Measurements from ENCODE around the gene TCERG1L. TPM values are rescaled to one million over a fixed set of nuclear protein-coding genes. Genes with fewer than 3 reads are reported as not detected.
"Not testable (repeated sequence)": the region's sequence is repeated elsewhere in the genome, so short reads cannot be mapped to it uniquely, and the experiment has no call there.

TCERG1L gene
- total RNA-seq, 2 donors from 2014 or later, result not detected

- intact Hi-C loops (cut with DNase I), result no loop called here
- no peak for DNase-seq
- no peak for ATAC-seq
Measured at GRCh38 chr10:131178521-131179331, 132.8 kb downstream of the TCERG1L start.

DNA sequence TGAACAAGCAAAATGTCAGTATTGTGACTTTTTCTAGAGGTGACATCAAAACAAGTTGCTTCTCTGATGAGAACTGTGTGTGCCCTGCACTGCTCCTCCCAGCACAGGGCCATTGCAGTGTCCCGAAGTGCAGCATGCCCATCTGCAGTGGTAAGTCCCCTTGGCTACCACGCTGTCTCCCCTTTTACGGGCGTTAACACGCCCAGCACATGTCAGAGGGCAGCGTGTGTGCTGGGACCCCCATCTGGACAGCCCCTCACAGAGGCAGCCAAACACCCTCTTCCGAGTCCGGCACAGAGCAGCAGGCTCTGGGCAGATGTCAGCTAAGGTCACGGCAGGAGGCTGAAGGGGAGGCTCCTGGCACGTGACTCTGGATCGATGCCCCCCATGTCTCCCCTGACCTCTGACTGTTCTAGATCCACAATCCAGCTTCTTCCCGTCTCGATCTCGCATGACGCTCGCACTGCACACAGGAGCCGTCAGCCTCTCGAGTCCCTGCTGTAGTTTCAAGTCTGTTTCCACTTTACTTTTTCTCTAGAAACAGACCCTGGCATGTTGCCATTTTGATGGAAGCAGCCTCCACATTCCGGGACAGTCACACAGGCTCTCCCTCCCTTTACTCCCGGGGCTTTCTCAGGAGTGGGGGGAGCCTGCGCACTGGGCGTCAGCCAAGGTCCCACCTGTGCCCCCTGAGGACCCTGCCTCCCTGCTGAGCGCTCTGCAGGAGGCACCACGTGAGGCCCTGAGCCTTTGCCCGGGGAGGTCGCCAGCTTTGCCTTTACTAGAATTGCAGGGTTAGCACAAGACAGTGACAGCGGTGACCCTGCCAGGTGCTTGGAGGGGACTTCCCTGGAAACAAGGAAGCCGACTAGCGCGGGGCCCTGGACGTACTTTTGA, 133.8 kb downstream of the TCERG1L start:
- ATAC-seq (no peak), DNase-seq (no peak)
- intact Hi-C loops (cut with DNase I), result no loop called here

DNA sequence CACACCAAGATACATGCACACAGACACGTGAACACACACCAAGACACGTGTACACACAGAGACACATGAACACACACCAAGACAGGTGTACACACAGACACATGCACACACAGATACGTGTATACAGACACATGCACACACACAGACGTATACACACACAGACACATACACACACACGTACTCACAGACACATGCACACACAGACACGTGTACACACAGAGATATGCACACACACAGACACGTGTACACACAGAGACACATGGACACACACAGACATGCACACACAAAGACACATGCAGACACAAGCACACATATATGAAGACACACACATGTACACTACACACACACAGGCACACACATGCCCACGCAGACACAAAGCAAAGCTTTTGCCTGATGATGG, 134.6 kb downstream of the TCERG1L start:
- intact Hi-C loops (cut with DNase I), result no loop called here
- ATAC-seq (no peak), DNase-seq (no peak)

GRCh38 chr10:131176324-131176723, 135.2 kb downstream of the TCERG1L start:
- DNase-seq; intact Hi-C loops (cut with DNase I); ATAC-seq: not testable (repeated sequence)

- ATAC-seq (no peak), DNase-seq (no peak)
- intact Hi-C loops (cut with DNase I), result no loop called here
Measured at GRCh38 chr10:131175891-131176290, 135.6 kb downstream of the TCERG1L start.

GRCh38 chr10:131174651-131175540, 136.6 kb downstream of the TCERG1L start:
- intact Hi-C loops (cut with DNase I), result no loop called here
- DNase-seq (no peak), ATAC-seq (no peak)

DNA sequence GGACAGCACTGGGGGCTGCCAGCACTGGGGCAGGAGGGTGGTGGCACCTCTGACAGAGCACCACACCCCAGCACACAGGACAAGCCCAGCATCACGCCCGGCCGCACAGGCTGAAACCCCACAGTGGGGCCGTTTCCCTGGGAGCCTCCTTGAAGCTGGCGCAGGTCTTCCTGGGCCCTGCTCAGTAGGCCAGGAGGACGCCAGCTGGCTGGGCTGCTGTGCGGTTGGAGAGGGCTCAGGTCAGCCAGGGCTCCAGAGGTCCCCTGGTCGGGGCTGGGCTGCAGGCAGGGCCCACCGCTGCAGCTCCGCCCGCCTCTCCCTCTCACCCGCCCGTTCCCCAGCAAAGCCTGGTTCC, 137.3 kb downstream of the TCERG1L start:
- intact Hi-C loops (cut with DNase I), result no loop called here
- DNase-seq (no peak), ATAC-seq (no peak)

DNA sequence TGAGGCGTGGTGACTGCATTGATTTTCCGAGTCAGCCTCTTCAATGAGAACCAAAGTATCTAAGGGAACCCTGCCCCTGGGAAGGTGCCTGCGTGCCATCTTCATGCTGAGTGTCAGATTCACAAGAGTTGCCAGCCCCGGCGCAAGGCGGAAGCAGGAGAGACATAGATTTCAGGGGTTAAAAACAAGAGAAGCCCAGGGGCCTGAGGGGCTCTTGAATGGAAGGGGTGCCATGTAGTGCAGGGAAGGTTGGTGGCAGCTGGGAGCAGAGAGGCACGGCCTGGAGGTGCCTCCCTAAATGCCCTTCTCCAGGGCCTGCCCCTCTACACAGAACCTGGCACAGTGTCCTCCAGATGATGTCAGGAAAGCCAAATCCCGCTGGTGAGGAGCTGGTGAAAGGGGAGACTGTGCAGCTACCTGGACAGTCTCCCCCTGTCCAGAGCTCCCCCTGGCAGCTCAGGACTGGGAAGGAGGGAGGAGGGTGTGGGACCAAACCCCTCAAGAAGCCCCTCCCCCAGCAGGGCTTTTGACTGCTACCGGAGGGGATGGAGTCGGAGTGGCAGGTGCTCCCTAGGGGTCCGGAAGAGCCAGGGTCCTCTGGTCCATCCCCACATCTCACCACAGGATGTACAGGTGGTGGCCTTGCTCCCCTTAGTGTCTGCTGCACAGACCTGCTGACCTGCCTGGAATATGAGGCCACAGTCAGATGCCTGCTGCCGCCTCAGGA, 137.9 kb downstream of the TCERG1L start:
- DNase-seq (no peak), ATAC-seq (no peak)
- intact Hi-C loops (cut with DNase I), result no loop called here

DNA sequence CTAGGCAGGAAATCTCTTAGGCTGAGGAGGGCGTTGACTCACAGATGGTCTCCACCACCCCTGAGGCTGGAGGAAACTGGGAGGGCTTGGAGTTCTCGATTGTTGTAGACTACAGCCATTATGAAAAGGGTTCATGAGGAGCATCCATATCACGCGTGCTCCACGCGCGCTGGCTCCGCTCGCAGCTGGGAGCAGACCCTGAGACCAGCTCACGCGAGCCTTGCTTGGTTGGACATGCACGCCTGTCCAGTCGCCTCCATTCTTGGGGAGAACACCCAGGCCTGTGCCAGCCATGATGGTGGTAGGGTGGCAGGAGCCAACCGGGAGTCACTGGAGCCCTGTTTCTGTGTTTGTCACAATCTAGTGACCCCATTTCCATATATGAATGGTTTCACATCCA, 139.1 kb downstream of the TCERG1L start:
- no peak for DNase-seq
- intact Hi-C loops (cut with DNase I), result no loop called here
- no peak for ATAC-seq

DNA sequence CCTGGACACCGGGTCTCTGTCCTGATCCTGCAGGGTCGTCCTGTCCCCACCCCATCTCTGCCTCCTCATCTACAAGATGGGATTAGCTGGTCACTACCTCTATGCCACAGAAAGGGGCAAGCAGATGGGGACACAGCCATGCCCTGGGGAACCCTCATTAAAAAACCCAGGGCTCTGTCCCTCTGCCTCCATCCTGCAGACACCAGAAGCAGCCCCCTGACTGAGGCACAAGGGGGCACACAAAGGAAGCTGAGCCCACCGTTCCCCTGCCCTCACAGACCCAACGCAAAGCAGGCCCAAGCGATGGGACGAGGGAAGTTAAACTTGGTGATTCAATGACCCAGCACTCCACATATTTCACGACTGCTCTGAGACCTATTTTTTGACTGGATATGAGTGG, 142.4 kb downstream of the TCERG1L start:
- DNase-seq (no peak), ATAC-seq (no peak)
- intact Hi-C loops (cut with DNase I), result no loop called here

DNA sequence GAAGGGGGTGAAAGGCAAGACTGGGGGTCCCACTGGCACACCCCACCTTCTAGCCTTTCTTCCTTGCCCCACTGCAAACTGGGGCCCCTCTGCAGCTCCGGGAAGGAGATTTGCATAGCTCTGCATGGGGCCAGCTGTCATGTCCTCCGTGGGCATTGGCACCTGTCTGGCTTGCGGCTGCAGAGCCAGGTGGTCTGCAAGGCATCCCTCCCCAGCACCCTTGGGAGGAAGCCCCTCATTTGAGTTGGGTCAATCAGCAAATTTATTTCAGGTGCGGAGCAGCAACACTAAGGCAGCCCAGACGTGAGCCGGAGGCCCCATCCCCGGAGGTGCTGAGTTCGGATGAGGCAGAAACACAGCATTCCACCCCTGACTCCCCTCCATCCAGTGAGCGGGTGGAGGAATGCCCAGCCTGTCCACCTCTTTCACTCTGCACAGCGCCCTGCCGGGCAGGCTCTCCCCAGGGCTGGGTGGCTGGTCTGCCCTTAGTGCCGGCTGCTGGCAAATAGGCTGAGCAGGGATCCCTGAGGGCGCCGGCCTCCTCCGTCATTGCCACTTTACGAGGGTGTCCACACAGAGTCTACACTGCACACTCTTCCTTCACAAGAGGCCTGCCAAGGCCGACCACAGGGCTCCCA, 143.2 kb downstream of the TCERG1L start:
- no peak for ATAC-seq
- intact Hi-C loops (cut with DNase I), result no loop called here
- no peak for DNase-seq

DNA sequence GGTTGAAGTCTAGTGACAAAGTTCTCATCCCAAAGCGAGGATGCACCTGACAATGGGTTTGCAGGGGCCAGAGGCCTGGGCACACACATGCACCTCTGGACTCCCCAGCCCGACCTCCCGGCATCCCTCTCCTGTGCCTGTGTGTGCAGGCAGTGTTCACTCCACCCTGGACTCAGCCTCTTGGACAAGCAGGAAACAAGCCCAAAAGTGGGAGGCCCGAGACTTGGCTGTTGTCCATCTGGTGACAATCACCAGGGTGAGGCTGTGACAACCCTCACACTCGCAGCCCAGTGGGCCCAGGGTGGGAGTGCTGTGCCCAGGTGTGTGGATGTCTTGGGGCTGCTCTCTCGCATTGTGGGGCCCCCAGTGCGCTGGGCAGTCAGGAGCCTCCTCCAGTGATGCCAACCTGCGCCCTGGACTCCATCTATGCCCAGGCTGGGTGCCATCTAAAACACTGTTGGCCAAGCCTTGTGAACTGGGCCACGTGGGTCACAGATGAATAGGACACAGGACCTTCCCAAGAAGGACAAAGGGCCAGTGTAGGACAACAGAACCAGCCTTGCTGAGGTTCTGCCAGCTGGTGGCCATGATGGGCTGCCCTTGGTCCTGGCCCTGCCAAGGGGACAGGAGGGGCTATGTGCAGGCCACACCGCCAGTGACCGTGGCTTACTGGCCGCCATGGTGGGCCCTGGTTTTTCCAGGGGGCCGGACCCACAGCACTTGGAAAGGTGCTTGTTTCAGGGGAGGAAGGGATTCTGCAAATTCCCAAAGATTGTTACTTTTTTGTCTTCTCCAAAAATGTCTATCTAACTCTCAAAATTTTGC, 144.3 kb downstream of the TCERG1L start:
- DNase-seq (no peak), ATAC-seq (no peak)
- intact Hi-C loops (cut with DNase I), result no loop called here

- ATAC-seq (no peak), DNase-seq (no peak)
- intact Hi-C loops (cut with DNase I), result no loop called here
Measured at GRCh38 chr10:131166486-131166885, 145.0 kb downstream of the TCERG1L start.

- DNase-seq, result no peak
- intact Hi-C loops (cut with DNase I), result no loop called here
- ATAC-seq, result no peak
Measured at GRCh38 chr10:131165092-131165491, 146.4 kb downstream of the TCERG1L start.

DNA sequence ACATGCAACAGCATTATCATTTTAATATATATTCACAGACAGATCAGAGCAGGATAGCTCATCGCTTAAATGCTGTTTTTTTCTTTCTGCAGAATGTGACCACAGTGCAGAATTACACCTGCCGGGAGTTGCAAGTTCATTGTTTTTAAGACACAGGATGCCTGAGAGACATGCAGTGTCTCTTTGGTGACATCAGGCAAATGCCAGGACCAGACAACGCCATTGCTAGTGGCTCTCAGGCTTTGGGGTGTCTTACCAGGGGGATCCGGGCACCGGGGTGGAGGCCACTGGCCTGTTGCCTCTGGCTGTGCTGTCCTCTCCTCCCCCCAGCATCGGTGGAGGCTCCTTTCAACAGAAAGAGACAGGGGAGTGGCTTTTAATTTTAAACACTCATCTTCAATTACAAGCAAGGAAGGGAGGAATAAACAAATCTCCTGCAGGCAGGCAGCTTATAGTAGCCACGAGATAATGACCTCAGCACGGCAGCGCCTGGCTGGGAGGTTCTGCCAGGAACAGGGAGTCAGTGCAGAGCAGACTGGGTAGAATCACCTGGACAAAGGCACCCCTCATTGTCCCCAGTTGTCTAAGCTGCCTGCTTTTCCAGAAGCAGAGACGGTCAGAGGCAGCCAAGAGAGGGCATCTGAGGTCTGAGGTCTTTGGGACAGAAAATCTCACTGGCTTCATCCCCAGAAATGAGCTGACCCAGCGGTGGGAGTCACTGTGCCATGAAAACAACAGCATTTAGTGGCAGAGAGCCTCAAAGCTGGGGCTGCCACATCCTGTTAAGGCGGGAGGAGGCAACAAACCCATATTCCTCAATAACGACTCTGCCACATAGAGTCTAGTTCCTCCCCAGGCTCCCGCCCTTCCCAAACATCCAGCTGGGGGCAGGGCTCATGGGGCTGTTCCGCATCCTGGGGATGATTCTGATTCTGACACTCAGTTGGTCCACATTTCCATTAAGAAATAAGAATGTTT, 148.4 kb downstream of the TCERG1L start:
- DNase-seq (no peak), ATAC-seq (no peak)
- intact Hi-C loops (cut with DNase I), result no loop called here

- ATAC-seq (no peak), DNase-seq (no peak)
- intact Hi-C loops (cut with DNase I), result no loop called here
Measured at GRCh38 chr10:131162211-131162610, 149.3 kb downstream of the TCERG1L start.

Measured in left cardiac atrium (tissue), 4 donors.